ENCODE data around the gene POLR1C. TPM values are rescaled to one million over a fixed set of nuclear protein-coding genes. Genes with fewer than 3 reads are reported as not detected.

POLR1C gene
- total RNA-seq, 1 experiment from 2014 or later = 84.6 TPM

- no peaks in the 10 kb centered on the region for H3K9me2 ChIP-seq (ENCODE audit: insufficient read depth)
- peak within 1 kb of the TSS; percentile 36 for H2AFZ ChIP-seq (ENCODE audit: low read depth, low read length, poor library complexity, severe bottlenecking)
- no TSS peak for BruUV-seq (replicated peaks)
- POLR2A ChIA-PET = interaction anchor here (0.6 to 1.4 kb wide), 6 partner anchors 16 to 88 kb away, joined by 3 to 6 read pairs (median 4); no protein-coding TSS in a partner anchor
- no peaks in the 10 kb centered on the region for H3K9me3 ChIP-seq (ENCODE audit: control insufficient read depth in 1 of 2, insufficient read depth in 1 of 2, low read depth in 1 of 2, low read length in 2 of 2)
- CTCF ChIA-PET = interaction anchor here (0.7 kb wide), 1 partner anchor 21 kb away, joined by 3 read pairs; no protein-coding TSS in a partner anchor
- ATAC-seq = peak; percentile 99
- peak; percentile 64 for DNase-seq (ENCODE audit: low read depth, low spot score)
- no peaks in the 10 kb centered on the region for H3K36me3 ChIP-seq (ENCODE audit: control insufficient read depth in 1 of 2, insufficient read depth in 2 of 2, low read length in 2 of 2)
- intact Hi-C loops (cut with micrococcal nuclease) = no loop called here
- H3K4me3 ChIP-seq (replicated peaks in 1 of 2; ENCODE audit: low read depth in 1 of 2, low read length in 2 of 2) = peak within 1 kb of the TSS; percentile 66 to 86
- H4K20me1 ChIP-seq (ENCODE audit: insufficient read depth) = no peaks in the 10 kb centered on the region
- TF ChIP-seq RAD21 (IDR thresholded peaks at IDR 0.05; ENCODE audit: low read depth) = no peak
- TF ChIP-seq POLR2AphosphoS5 (IDR thresholded peaks at IDR 0.05; ENCODE audit: low read depth, low read length) = peak; percentile 91
- TF ChIP-seq ELF1 (IDR thresholded peaks at IDR 0.05; ENCODE audit: borderline replicate concordance, low read depth) = no peak
- peak; percentile 66; the same call in 1 of the 2 replicates for TF ChIP-seq SIN3A (IDR thresholded peaks at IDR 0.05; ENCODE audit: low read depth)
- TF ChIP-seq TCF7L2 (IDR thresholded peaks at IDR 0.05; ENCODE audit: borderline replicate concordance, extremely low read depth, insufficient read depth, insufficient read length) = peak; percentile 19
- TF ChIP-seq EGR1 (IDR thresholded peaks at IDR 0.05; ENCODE audit: low read depth) = 0 out of 2 replicates have a peak, but pooled peaks have one; percentile 36
- peak; percentile 97 for TF ChIP-seq YY1 (IDR thresholded peaks at IDR 0.05; ENCODE audit: extremely low read depth, insufficient replicate concordance, low read depth, low read length)
- TF ChIP-seq REST (IDR thresholded peaks at IDR 0.05; ENCODE audit: low read depth) = no peak
- TF ChIP-seq SP1 (IDR thresholded peaks at IDR 0.05; ENCODE audit: low read depth) = peak; percentile 46; the same call in 1 of the 2 replicates
- TF ChIP-seq POLR2A (IDR thresholded peaks at IDR 0.05; ENCODE audit: borderline replicate concordance, extremely low read depth, insufficient read depth, insufficient read length) = peak; percentile 69
- peak; percentile 32; the same call in 1 of the 2 replicates for TF ChIP-seq ZFX (IDR thresholded peaks at IDR 0.05)
- peaks cover 48% of the 10 kb centered on the region for H3K79me2 ChIP-seq (ENCODE audit: insufficient read depth, low read length)
- RAD21 ChIA-PET (ENCODE audit: low non-redundant PET in 1 of 2, low total read pairs in 2 of 2, uncharacterized antibody in 2 of 2, unreplicated experiment in 2 of 2) = interaction anchor here (0.6 to 0.8 kb wide), 2 partner anchors 19 to 108 kb away, joined by 3 to 4 read pairs; partner anchors contain the start of gene ZNF318 (in 1 of the 2)
- H3K4me1 ChIP-seq (ENCODE audit: control insufficient read depth in 1 of 2, insufficient read depth in 2 of 2, low read length in 2 of 2) = peaks cover 9 to 42% of the 10 kb centered on the region in 2 experiments; a peak in 3 of 4 replicates
- peak within 1 kb of the TSS; percentile 12; the same call in 1 of the 2 replicates for H3K27ac ChIP-seq (ENCODE audit: low read depth, low read length)
- H3K4me2 ChIP-seq (ENCODE audit: low read length) = peak within 1 kb of the TSS; percentile 84
- peak within 1 kb of the TSS; percentile 90 for H3K9ac ChIP-seq (ENCODE audit: low read length)
- H3K27me3 ChIP-seq (ENCODE audit: insufficient read depth, low read length) = no peaks in the 10 kb centered on the region
Measured at GRCh38 chr6:43477235-43478007, 39.5 kb upstream of the POLR1C start, which contains the start of gene TJAP1. Gene TJAP1 (plus strand): TSS chr6:43477570. CDS start chr6:43499002, 21,432 bp downstream.

Measured in HCT116 (cell line).